Embryonic facial prominence (tissue), 1 donor: ENCODE data around the gene EVA1A.

Source experiments
- DNase-seq: peaks from one replicate; pipeline ENCODE4 v3.0.0-alpha.2; 2016; ENCODE audit errors: extremely low spot score

EVA1A gene

GRCh38 chr2:75560768-75561565 is at the start of gene EVA1A:
Gene EVA1A (minus strand): TSS chr2:75560939. CDS start chr2:75518140, 42,799 bp downstream.
- no peak for DNase-seq

GRCh38 chr2:75609937-75610508 is 49.3 kb upstream of the EVA1A start:
- DNase-seq: no peak

GRCh38 chr2:75609334-75609689 is 48.6 kb upstream of the EVA1A start:
- DNase-seq: no peak

GRCh38 chr2:75608684-75609333 is 48.1 kb upstream of the EVA1A start:
- no peak for DNase-seq

GRCh38 chr2:75607988-75608683 is 47.4 kb upstream of the EVA1A start:
- DNase-seq: no peak

GRCh38 chr2:75607400-75607798 is 46.7 kb upstream of the EVA1A start:
- no peak for DNase-seq

DNA sequence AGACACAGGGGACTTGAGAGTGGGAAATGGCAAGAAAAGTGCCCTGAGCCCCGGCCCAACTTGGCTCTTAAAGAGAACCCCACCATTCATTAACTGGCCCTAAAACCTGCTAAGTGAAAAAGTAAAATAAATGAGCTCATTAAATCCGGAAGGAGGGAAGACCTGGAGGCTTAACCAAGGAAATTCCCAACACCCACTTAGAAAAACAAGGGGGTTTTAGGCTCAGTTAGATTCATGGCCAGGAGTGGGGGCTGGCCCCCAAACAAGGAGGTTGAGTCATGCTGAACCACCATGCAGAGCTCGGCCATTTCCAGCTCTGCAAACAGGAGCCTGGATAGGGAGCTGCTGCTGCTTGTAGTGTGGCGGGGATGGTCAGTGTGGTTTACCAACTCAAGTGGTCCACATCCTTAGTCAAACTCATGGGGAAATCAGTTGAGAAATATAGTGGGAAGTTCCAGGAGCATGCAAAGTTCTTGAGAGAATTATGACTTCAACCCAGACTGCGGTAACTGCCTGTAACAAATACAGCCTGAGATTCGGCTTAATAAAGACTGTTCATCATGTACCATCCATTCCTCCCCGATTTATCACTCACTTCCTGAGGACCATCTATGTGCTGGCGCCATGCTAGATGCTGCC is 46.1 kb upstream of the EVA1A start:
- DNase-seq: no peak

GRCh38 chr2:75605770-75606529 is 45.2 kb upstream of the EVA1A start:
- DNase-seq: no peak

GRCh38 chr2:75604484-75604883 is 43.7 kb upstream of the EVA1A start:
- no peak for DNase-seq

DNA sequence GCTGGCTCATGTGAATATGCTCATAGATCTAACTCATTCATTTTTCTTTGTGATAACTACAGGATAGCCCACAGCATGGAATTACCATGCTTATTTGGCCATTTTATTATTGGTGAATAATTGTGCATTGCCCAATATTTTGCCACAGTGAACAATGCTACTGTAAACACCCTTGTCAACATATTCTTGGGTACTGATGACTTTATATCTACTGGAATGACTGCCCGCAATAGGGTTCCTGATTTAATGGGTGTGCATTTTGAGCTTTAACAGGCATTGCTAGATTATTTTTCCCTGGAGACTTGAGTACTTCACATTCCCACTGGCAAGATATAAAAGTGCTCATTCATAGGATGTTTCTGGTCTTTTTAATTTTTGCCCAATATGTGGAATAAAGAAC is 42.7 kb upstream of the EVA1A start:
- DNase-seq: no peak

DNA sequence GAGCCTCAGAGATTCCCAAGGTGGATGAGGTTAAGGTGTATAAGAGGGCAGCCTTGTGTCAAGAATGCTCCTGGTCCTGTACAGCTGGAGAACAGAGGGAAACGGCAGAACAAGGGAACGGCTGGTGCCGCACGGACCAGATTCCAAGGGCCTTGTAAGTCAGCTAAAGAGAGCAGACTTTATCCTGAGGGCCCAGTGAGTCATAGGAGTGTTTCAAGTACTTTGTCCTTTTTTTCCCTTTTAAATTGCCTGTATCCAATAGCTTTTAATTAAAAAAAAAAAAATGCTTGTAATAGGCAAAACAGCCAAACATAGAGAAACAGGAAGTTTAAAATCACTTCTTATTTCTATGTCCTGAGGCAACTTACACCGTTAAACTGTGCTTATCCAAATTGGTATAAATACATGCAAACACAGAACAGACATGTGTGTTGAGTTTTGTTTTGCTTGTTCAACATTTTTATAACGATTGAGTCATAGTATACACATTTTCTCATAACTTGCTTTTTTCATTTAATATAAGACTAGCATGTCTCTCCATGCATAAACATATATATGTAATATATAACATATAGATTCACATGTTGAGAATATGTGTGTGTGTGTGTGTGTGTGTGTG is 42.1 kb upstream of the EVA1A start:
- DNase-seq: peak; percentile 19

DNA sequence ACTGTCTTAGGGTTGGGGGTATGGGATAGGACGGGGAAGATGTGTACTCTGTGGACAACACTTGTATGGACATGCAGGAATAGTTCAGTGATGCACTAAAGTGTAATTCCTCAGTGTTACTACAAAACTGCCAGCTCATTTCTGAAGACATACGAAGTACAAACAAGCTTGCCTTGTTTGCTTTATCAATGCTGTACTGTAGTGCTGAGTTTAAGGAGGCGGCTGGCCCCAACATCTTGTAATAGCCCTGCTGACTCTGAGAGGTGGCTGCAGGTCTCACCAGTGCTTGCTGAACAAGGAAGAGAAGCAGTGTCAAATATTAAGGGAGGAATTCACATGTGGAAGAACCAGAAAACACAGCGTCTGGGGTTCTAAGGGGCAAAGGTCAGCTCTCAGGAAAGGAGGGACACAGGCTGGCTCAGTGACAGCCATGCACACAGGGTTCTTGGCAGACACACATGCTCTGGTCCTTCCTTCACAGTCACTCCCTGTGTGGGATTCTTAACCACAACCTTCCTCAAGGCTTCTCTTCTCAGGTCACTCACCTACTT is 39.8 kb upstream of the EVA1A start:
- no peak for DNase-seq

GRCh38 chr2:75598589-75599155 is 37.9 kb upstream of the EVA1A start:
- DNase-seq: no peak

GRCh38 chr2:75597949-75598348 is 37.2 kb upstream of the EVA1A start:
- no peak for DNase-seq

- DNase-seq: no peak
Observed at GRCh38 chr2:75596784-75597183, 36.0 kb upstream of the EVA1A start.

DNA sequence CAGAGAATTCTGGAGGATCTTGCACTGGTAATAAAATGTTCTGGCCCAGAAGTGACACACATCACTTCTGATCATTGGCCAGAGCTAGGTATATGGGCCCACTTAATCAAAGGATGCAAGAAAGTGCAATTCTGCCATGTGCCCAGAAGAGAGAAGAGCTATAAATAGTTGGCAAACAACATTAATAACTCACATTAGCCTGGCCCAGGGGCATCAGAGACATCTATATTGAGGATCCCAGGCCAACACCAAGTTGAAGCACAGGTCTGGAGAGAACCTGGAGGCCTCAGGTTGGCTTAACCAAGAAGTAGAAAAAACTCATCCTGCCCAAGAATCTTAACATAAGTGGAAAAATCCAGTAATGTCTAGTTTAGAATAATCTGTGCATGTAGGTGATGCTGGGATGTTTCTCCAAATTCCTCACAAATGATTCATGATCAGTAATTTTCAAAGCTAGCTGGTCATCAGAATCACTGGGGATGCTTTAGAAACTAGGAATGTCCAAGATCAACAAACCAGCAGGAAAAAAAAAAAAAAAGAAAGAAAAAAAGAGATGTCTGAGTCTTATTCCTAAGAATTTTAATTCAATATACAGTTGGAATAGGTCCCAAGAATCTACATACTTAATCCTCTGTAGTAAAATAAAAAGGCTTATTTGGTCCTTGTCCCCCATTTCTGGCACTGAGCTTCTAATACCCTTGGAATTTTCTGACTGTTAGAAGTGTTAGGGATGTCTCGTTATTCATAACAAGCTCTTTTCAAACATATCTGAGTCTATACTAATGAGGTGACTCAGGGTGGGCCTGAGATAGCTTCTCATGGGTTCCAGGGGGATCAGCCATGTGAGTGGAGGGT is 35.0 kb upstream of the EVA1A start:
- no peak for DNase-seq

DNA sequence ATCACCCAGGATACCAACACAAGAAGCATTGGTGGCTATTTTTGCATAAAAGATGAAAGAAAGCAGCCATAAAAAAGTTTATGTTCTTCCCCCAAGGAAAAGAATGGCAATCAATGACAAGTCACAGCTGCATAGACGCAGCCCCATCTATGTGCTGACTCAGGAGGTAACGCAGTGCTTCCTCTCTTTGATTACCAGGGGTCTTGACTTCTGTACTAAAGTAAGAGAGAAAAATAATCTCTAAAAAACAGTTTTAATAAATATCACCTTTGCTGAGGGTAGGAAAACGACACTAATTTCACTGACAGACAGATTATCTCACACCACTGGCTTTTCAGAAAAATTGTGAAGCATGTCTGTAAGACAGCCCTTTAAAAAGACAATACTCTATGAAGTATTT is 33.9 kb upstream of the EVA1A start:
- DNase-seq: no peak

GRCh38 chr2:75592888-75593287 is 32.1 kb upstream of the EVA1A start:
- no peak for DNase-seq

DNA sequence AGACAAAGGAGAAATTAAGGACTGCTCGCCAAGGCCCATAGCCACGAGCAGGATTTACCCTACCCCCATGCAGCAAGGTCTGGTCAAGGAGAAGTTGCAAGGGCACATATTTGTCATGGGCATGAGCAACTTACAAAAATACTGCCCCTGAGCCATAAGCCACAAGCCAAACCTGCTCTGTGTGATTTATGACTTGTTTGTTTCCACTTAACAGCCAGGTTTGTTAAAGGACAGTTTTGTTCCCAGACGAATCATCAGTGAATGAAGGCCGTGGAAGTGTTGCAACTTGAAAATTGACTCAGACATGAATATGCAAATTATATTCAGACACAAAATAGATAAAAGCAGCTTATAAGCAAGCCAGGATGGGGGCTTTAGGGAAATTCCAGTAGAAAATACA is 31.3 kb upstream of the EVA1A start:
- no peak for DNase-seq
